Medulla oblongata (tissue), 1 donor: ENCODE measurements around the gene LIMS4.
"Not testable (repeated sequence)": the region's sequence is repeated elsewhere in the genome, so short reads cannot be mapped to it uniquely, and the experiment has no call there.

Experiments
- DNase-seq: peaks from one replicate; pipeline ENCODE4 v3.0.0-alpha.2; 2015; ENCODE audit errors: extremely low spot score

Gene LIMS4

GRCh38 chr2:110449127-110449947, 23.3 kb downstream of the LIMS4 start:
- not testable (repeated sequence) for DNase-seq

GRCh38 chr2:110446644-110447043, 26.0 kb downstream of the LIMS4 start:
- DNase-seq: not testable (repeated sequence)

GRCh38 chr2:110443305-110444005, 29.2 kb downstream of the LIMS4 start:
- not testable (repeated sequence) for DNase-seq

GRCh38 chr2:110441905-110442304, 30.7 kb downstream of the LIMS4 start:
- DNase-seq: not testable (repeated sequence)

- DNase-seq: not testable (repeated sequence)
These were observed 38.1 kb downstream of the LIMS4 start for GRCh38 chr2:110434565-110434964.

GRCh38 chr2:110425725-110426124, 46.9 kb downstream of the LIMS4 start:
- DNase-seq: not testable (repeated sequence)

GRCh38 chr2:110424421-110424820, 48.2 kb downstream of the LIMS4 start:
- DNase-seq: not testable (repeated sequence)

GRCh38 chr2:110423574-110423962, 49.0 kb downstream of the LIMS4 start:
- not testable (repeated sequence) for DNase-seq

GRCh38 chr2:110422852-110423573, 49.6 kb downstream of the LIMS4 start:
- DNase-seq: not testable (repeated sequence)

GRCh38 chr2:110420641-110421354, 51.8 kb downstream of the LIMS4 start:
- not testable (repeated sequence) for DNase-seq

GRCh38 chr2:110407142-110407541, 65.5 kb downstream of the LIMS4 start:
- DNase-seq: not testable (repeated sequence)

- not testable (repeated sequence) for DNase-seq
These were observed 67.6 kb downstream of the LIMS4 start for GRCh38 chr2:110404988-110405387.

- DNase-seq: not testable (repeated sequence)
These were observed 68.4 kb downstream of the LIMS4 start for GRCh38 chr2:110404246-110404645.

GRCh38 chr2:110401001-110401618, 71.5 kb downstream of the LIMS4 start:
- not testable (repeated sequence) for DNase-seq

GRCh38 chr2:110399378-110399777, 73.2 kb downstream of the LIMS4 start:
- DNase-seq: not testable (repeated sequence)

- not testable (repeated sequence) for DNase-seq
These were observed 76.6 kb downstream of the LIMS4 start for GRCh38 chr2:110395990-110396389.
